Glutamatergic neuron (in vitro differentiated cells): ENCODE data around the gene LRRC45. TPM values are rescaled to one million over a fixed set of nuclear protein-coding genes. Genes with fewer than 3 reads are reported as not detected.
A peak's percentile ranks its signal among the peaks of the same experiment; 100 is the strongest.

Experiments used
- DNase-seq: peaks from one replicate; pipeline ENCODE4 v3.0.0; 2022
- H3K27ac Mint-ChIP-seq: one replicate; pipeline ENCODE4 v1.8.0; 2020; ENCODE audit warnings: mild to moderate bottlenecking, mixed read lengths, inconsistent platforms; ENCODE audit not compliant: unreplicated experiment
- H3K27me3 Mint-ChIP-seq: one replicate; pipeline ENCODE4 v1.8.0; 2020; ENCODE audit warnings: mild to moderate bottlenecking, moderate library complexity, mixed read lengths, inconsistent platforms; ENCODE audit not compliant: unreplicated experiment
- H3K36me3 Mint-ChIP-seq: one replicate; pipeline ENCODE4 v1.8.0; 2020; ENCODE audit warnings: mild to moderate bottlenecking, mixed read lengths, inconsistent platforms; ENCODE audit not compliant: unreplicated experiment
- H3K4me1 Mint-ChIP-seq: one replicate; pipeline ENCODE4 v1.8.0; 2020; ENCODE audit warnings: mild to moderate bottlenecking, low read depth, mixed read lengths, inconsistent platforms; ENCODE audit not compliant: unreplicated experiment
- H3K4me3 Mint-ChIP-seq: one replicate; pipeline ENCODE4 v1.8.0; 2020; ENCODE audit warnings: mild to moderate bottlenecking, mixed read lengths, inconsistent platforms; ENCODE audit not compliant: unreplicated experiment
- H3K9me3 Mint-ChIP-seq: one replicate; pipeline ENCODE4 v1.8.0; 2020; ENCODE audit warnings: mild to moderate bottlenecking, moderate library complexity, mixed read lengths, inconsistent platforms; ENCODE audit not compliant: unreplicated experiment
- CTCF ChIP-seq: fragments of 200-600 bp; sonication (generic); IDR thresholded peaks from one replicate; pipeline ENCODE4 v1.5.0; 2021; ENCODE audit not compliant: partially characterized antibody, unreplicated experiment
- total RNA-seq: library from RNA; stranded (reverse); fragmentation: NEBNext Ultra II Directional; extraction: Animal tissue kit (Norgen Biotek cat#: 25700); gene quantifications from one replicate; pipeline ENCODE4 v1.2.1, GENCODE V29; 2021; ENCODE audit not compliant: unreplicated experiment

Gene LRRC45
- total RNA-seq, 1 donor from 2014 or later = 29.6 TPM

- Mint-ChIP-seq H3K4me3 (peak overlapping the region; percentile 82), H3K27me3 (peaks cover 6% of the 10 kb centered on the region), H3K27ac (no peak overlapping the region), H3K36me3 (no peaks in the 10 kb centered on the region), H3K4me1 (peaks cover 8% of the 10 kb centered on the region), H3K9me3 (peaks cover under 1% of the 10 kb centered on the region)
- DNase-seq = peak; percentile 72
- no peak for TF ChIP-seq CTCF
These were observed 539 bp downstream of the LRRC45 start for GRCh38 chr17:82023447-82024241.

GRCh38 chr17:82024859-82025258 lies 1.8 kb downstream of the LRRC45 start:
- Mint-ChIP-seq H3K4me1 (peaks cover 10% of the 10 kb centered on the region), H3K27me3 (peaks cover 9% of the 10 kb centered on the region), H3K9me3 (no peaks in the 10 kb centered on the region), H3K27ac (no peak overlapping the region), H3K36me3 (no peaks in the 10 kb centered on the region), H3K4me3 (no peak overlapping the region)
- TF ChIP-seq CTCF = no peak
- no peak for DNase-seq

GRCh38 chr17:82025401-82026107 lies 2.4 kb downstream of the LRRC45 start:
- Mint-ChIP-seq H3K27ac (no peak overlapping the region), H3K4me1 (peaks cover 10% of the 10 kb centered on the region), H3K9me3 (no peaks in the 10 kb centered on the region), H3K4me3 (no peak overlapping the region), H3K36me3 (no peaks in the 10 kb centered on the region), H3K27me3 (peaks cover 8% of the 10 kb centered on the region)
- no peak for TF ChIP-seq CTCF
- DNase-seq = no peak

GRCh38 chr17:82028246-82028645 lies 5.1 kb downstream of the LRRC45 start:
- TF ChIP-seq CTCF = no peak
- H3K4me1 Mint-ChIP-seq = peaks cover 3% of the 10 kb centered on the region
- H3K4me3 Mint-ChIP-seq = no peak overlapping the region
- no peaks in the 10 kb centered on the region for H3K9me3 Mint-ChIP-seq
- DNase-seq = no peak
- H3K27ac Mint-ChIP-seq = no peak overlapping the region
- no peaks in the 10 kb centered on the region for H3K36me3 Mint-ChIP-seq
- peaks cover 4% of the 10 kb centered on the region for H3K27me3 Mint-ChIP-seq

GRCh38 chr17:82028966-82029365 lies 5.9 kb downstream of the LRRC45 start:
- peaks cover 3% of the 10 kb centered on the region for H3K4me1 Mint-ChIP-seq
- peaks cover 4% of the 10 kb centered on the region for H3K27me3 Mint-ChIP-seq
- TF ChIP-seq CTCF = no peak
- H3K27ac Mint-ChIP-seq = no peak overlapping the region
- no peaks in the 10 kb centered on the region for H3K36me3 Mint-ChIP-seq
- no peak overlapping the region for H3K4me3 Mint-ChIP-seq
- no peaks in the 10 kb centered on the region for H3K9me3 Mint-ChIP-seq
- DNase-seq = no peak
